Body of pancreas (tissue), 4 donors: ENCODE data around the gene SLC9A3. TPM values are rescaled to one million over a fixed set of nuclear protein-coding genes. Genes with fewer than 3 reads are reported as not detected.

Experiments
- ATAC-seq: fragments of 150-250 bp; one replicate; pipeline ENCODE4 v1.9.1; 2016
- DNase-seq, 4 donors: peaks; one replicate each; pipeline ENCODE4 v3.0.0-alpha.2; 2019
- H3K27ac ChIP-seq, 4 donors: fragments of 200-600 bp; sonication (generic); 1 replicate in 3 of 4; 2 replicates in 1 of 4; pipeline versions ENCODE4 v1.5.1 to v1.6.1; 2016 to 2019; ENCODE audit warnings: mild to moderate bottlenecking in 1 of 4, mixed read lengths in 1 of 4, moderate library complexity in 1 of 4
- H3K27me3 ChIP-seq, 2 donors: fragments of 200-600 bp; sonication (generic); one replicate each; pipeline ENCODE4 v1.6.0; 2016; ENCODE audit warnings: mild to moderate bottlenecking in 1 of 2
- H3K36me3 ChIP-seq, 2 donors: fragments of 200-600 bp; sonication (generic); replicated peaks in 1 of 2; 2 replicates each; pipeline ENCODE4 v1.5.1; 2016; ENCODE audit warnings: low read depth in 2 of 2; ENCODE audit not compliant: insufficient read depth in 1 of 2
- H3K4me1 ChIP-seq: fragments of 200-600 bp; sonication (generic); one replicate; pipeline ENCODE4 v1.6.0; 2016
- H3K4me3 ChIP-seq, 2 donors: fragments of 200-600 bp; sonication (generic); 1 replicate in 1 of 2; 2 replicates in 1 of 2; pipeline ENCODE4 v1.5.1; 2016 to 2019
- H3K9me3 ChIP-seq, 3 donors: fragments of 200-600 bp; sonication (generic); 1 replicate in 2 of 3; 2 replicates in 1 of 3; pipeline ENCODE4 v1.5.1; 2016
- CTCF ChIP-seq, 7 experiments: fragments of 450-650 bp in 4 of 7; fragments of 200-600 bp in 3 of 7; sonication (generic) in 3 of 7; IDR thresholded peaks; one replicate each; pipeline ENCODE4 v1.5.1; 2016 to 2019; ENCODE audit warnings: antibody characterized with exemption in 7 of 7
- POLR2A ChIP-seq, 3 donors: fragments of 450-650 bp; IDR thresholded peaks; one replicate each; pipeline ENCODE4 v1.6.1; 2016; ENCODE audit warnings: antibody characterized with exemption in 3 of 3, mild to moderate bottlenecking in 2 of 3
- WGBS, 2 donors: methylation state at CpG; one replicate each; pipeline ENCODE4 v1.1.5; 2017; 5-methylcytosine and 5-hydroxymethylcytosine counted together
- intact Hi-C: fragments of 100-400 bp; cut with DNase I; formaldehyde crosslinking; loops from one replicate; pipeline ENCODE4 v1.15.1; 2023
- total RNA-seq, 2 donors: library from RNA; depleted of rRNA; stranded (reverse); fragments of >200 nt; gene quantifications; one replicate each; pipeline ENCODE4 v1.1.0, GENCODE V29; 2016

SLC9A3 gene
- total RNA-seq, 2 donors from 2014 or later, result 2.0 to 4.7 TPM

GRCh38 chr5:482506-482905 lies 41.7 kb downstream of the SLC9A3 start:
- WGBS, 2 donors, result 76 to 92% methylated on average over 8 to 27 of the region's 27 CpGs
- H3K27me3 ChIP-seq, result peaks cover 0 to 20% of the 10 kb centered on the region in 2 donors
- DNase-seq, result no peak

GRCh38 chr5:482021-482420 lies 42.2 kb downstream of the SLC9A3 start:
- DNase-seq, result no peak
- Histone ChIP-seq H3K4me3 (no peak overlapping the region), H3K36me3 (no peaks in the 10 kb centered on the region), H3K27me3 (peaks cover 0 to 22% of the 10 kb centered on the region in 2 donors), H3K9me3 (no peaks in the 10 kb centered on the region), H3K27ac (no peak overlapping the region), H3K4me1 (no peaks in the 10 kb centered on the region)
- WGBS, 2 donors, result 58 to 80% methylated on average over 2 to 17 of the region's 24 CpGs
- TF ChIP-seq CTCF (IDR thresholded peaks at IDR 0.05) (no peak), POLR2A (IDR thresholded peaks at IDR 0.05) (no peak)
- ATAC-seq, result no peak
- intact Hi-C loops, result no loop called here

More at GRCh38 chr5:482506-482905, 41.7 kb downstream of the SLC9A3 start:
- Histone ChIP-seq H3K4me1 (no peaks in the 10 kb centered on the region), H3K4me3 (no peak overlapping the region), H3K27ac (no peak overlapping the region), H3K9me3 (no peaks in the 10 kb centered on the region), H3K36me3 (no peaks in the 10 kb centered on the region)
- no peak for ATAC-seq
- no peak for TF ChIP-seq CTCF (IDR thresholded peaks at IDR 0.05)
- TF ChIP-seq POLR2A (IDR thresholded peaks at IDR 0.05), result no peak
- intact Hi-C loops, result no loop called here

GRCh38 chr5:481347-481746 lies 42.9 kb downstream of the SLC9A3 start:
- Histone ChIP-seq H3K27ac (no peak overlapping the region), H3K36me3 (no peaks in the 10 kb centered on the region), H3K4me3 (no peak overlapping the region), H3K9me3 (no peaks in the 10 kb centered on the region), H3K4me1 (no peaks in the 10 kb centered on the region), H3K27me3 (peaks cover 0 to 29% of the 10 kb centered on the region in 2 donors)
- DNase-seq (no peak), ATAC-seq (no peak)
- 67 to 77% methylated on average over 15 to 23 of the region's 23 CpGs for WGBS, 2 donors
- intact Hi-C loops, result no loop called here
- no peak for TF ChIP-seq CTCF (IDR thresholded peaks at IDR 0.05)
- TF ChIP-seq POLR2A (IDR thresholded peaks at IDR 0.05), result no peak

GRCh38 chr5:479566-480319 lies 44.5 kb downstream of the SLC9A3 start:
- intact Hi-C loops, result loop anchor here (10.0 kb wide), 1 partner anchor 125 kb away; no protein-coding TSS in a partner anchor
- Histone ChIP-seq H3K36me3 (no peaks in the 10 kb centered on the region), H3K9me3 (no peaks in the 10 kb centered on the region), H3K27ac (no peak overlapping the region), H3K4me3 (no peak overlapping the region), H3K4me1 (peaks cover 13% of the 10 kb centered on the region), H3K27me3 (peaks cover 0 to 38% of the 10 kb centered on the region in 2 donors)
- WGBS, 2 donors, result 63 to 65% methylated on average over 8 to 30 of the region's 34 CpGs
- ATAC-seq, result no peak
- DNase-seq, result no peak
- TF ChIP-seq POLR2A (IDR thresholded peaks at IDR 0.05), result no peak
- no peak for TF ChIP-seq CTCF (IDR thresholded peaks at IDR 0.05)
